ENCODE results near the gene USP43.
"Not testable (repeated sequence)": the region's sequence is repeated elsewhere in the genome, so short reads cannot be mapped to it uniquely, and the experiment has no call there.

The USP43 gene

GRCh38 chr17:9615486-9615885, 29.8 kb upstream of the USP43 start:
- TF ChIP-seq ZFX (IDR thresholded peaks at IDR 0.05; ENCODE audit: borderline replicate concordance) (no peak), CTCF (IDR thresholded peaks at IDR 0.05) (no peak)
- no peak overlapping the region for H3K27ac ChIP-seq

GRCh38 chr17:9622961-9623360, 22.4 kb upstream of the USP43 start:
- TF ChIP-seq ZFX (IDR thresholded peaks at IDR 0.05; ENCODE audit: borderline replicate concordance), result no peak
- TF ChIP-seq CTCF (IDR thresholded peaks at IDR 0.05), result no peak
- H3K27ac ChIP-seq, result no peak overlapping the region

GRCh38 chr17:9628509-9628908, 16.8 kb upstream of the USP43 start:
- TF ChIP-seq CTCF (IDR thresholded peaks at IDR 0.05) (peak; percentile 44), ZFX (IDR thresholded peaks at IDR 0.05; ENCODE audit: borderline replicate concordance) (no peak)

GRCh38 chr17:9632741-9633140, 12.6 kb upstream of the USP43 start:
- H3K27ac ChIP-seq, result no peak overlapping the region
- no peak for TF ChIP-seq CTCF (IDR thresholded peaks at IDR 0.05)
- no peak for TF ChIP-seq ZFX (IDR thresholded peaks at IDR 0.05; ENCODE audit: borderline replicate concordance)

More at GRCh38 chr17:9628509-9628908, 16.8 kb upstream of the USP43 start:
- H3K27ac ChIP-seq, result no peak overlapping the region

- no peak for TF ChIP-seq ZFX (IDR thresholded peaks at IDR 0.05; ENCODE audit: borderline replicate concordance)
- no peak for TF ChIP-seq CTCF (IDR thresholded peaks at IDR 0.05)
- no peak overlapping the region for H3K27ac ChIP-seq
Measured at GRCh38 chr17:9635340-9635739, 10.0 kb upstream of the USP43 start.

GRCh38 chr17:9636501-9636900, 8.8 kb upstream of the USP43 start:
- H3K27ac ChIP-seq, result no peak overlapping the region
- no peak for TF ChIP-seq ZFX (IDR thresholded peaks at IDR 0.05; ENCODE audit: borderline replicate concordance)
- no peak for TF ChIP-seq CTCF (IDR thresholded peaks at IDR 0.05)

- not testable (repeated sequence) for H3K27ac ChIP-seq
Measured at GRCh38 chr17:9640388-9640787, 4.9 kb upstream of the USP43 start.

GRCh38 chr17:9643611-9644010, 1.7 kb upstream of the USP43 start:
- peak overlapping the region; percentile 94; the same call in 1 of the 2 replicates for H3K27ac ChIP-seq
- TF ChIP-seq ZFX (IDR thresholded peaks at IDR 0.05; ENCODE audit: borderline replicate concordance) (no peak), CTCF (IDR thresholded peaks at IDR 0.05) (no peak)

Data from 22Rv1 (cell line).